Measurements from ENCODE around the gene PCYT1A. TPM values are rescaled to one million over a fixed set of nuclear protein-coding genes. Genes with fewer than 3 reads are reported as not detected.
"Not testable (repeated sequence)": the region's sequence is repeated elsewhere in the genome, so short reads cannot be mapped to it uniquely, and the experiment has no call there.

PCYT1A gene
- total RNA-seq, 4 donors from 2014 or later = 68.1 to 120 (median 90.9) TPM

DNA sequence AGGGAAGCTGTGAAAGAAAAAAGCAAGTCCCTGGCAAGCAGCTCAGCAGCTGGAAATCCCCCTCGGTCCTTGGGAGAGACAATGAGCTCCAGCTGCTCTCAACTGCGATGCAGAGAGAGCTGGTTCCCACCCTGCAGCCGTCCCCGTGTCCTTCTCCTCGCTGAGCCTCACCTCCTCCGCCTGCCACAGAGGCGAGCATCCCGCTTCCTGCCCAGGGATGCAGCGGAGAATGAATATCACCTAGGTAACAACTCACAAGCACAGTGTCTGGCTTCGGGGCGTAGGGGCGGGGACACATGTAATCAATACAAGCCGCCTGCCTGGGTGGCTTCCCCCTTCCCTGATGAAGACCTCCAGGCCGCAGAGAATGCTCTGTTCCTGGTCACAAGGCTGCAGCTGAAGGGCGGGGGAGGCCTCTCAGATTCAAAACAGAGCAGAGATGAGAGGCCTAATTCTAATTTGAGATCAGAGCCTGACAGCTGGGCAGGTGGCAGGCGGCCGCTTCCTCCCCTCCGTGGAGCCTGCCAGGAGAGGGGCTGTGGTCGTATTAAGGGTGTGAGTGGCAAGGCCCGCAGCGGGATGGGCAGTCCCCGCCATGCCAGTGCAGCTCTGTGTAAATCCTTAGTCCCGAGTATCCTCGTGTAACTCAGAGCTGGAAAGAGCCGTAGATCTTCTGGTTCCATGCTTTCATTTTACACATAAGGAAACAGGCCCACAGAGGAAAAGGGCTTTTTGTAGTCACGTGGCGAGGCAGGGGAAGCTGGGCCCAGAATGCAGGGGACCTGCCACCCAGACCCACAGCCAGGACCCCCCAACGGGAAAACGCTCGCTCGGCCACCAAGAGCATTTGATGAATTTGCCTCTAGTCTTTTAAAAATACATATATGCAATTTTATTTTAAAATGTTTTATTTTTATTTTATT is 100.6 kb downstream of the PCYT1A start:
- ATAC-seq (ENCODE audit: low FRiP score) (no peak), DNase-seq (ENCODE audit: low spot score) (no peak)
- TF ChIP-seq, protein P1, sequence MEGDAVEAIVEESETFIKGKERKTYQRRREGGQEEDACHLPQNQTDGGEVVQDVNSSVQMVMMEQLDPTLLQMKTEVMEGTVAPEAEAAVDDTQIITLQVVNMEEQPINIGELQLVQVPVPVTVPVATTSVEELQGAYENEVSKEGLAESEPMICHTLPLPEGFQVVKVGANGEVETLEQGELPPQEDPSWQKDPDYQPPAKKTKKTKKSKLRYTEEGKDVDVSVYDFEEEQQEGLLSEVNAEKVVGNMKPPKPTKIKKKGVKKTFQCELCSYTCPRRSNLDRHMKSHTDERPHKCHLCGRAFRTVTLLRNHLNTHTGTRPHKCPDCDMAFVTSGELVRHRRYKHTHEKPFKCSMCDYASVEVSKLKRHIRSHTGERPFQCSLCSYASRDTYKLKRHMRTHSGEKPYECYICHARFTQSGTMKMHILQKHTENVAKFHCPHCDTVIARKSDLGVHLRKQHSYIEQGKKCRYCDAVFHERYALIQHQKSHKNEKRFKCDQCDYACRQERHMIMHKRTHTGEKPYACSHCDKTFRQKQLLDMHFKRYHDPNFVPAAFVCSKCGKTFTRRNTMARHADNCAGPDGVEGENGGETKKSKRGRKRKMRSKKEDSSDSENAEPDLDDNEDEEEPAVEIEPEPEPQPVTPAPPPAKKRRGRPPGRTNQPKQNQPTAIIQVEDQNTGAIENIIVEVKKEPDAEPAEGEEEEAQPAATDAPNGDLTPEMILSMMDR (IDR thresholded peaks at IDR 0.05) = no peak

GRCh38 chr3:196184881-196185280 is 102.6 kb downstream of the PCYT1A start:
- no peak for DNase-seq (ENCODE audit: low spot score)
- no peak for ATAC-seq (ENCODE audit: low FRiP score)
- TF ChIP-seq, protein P1 (IDR thresholded peaks at IDR 0.05) = no peak

DNA sequence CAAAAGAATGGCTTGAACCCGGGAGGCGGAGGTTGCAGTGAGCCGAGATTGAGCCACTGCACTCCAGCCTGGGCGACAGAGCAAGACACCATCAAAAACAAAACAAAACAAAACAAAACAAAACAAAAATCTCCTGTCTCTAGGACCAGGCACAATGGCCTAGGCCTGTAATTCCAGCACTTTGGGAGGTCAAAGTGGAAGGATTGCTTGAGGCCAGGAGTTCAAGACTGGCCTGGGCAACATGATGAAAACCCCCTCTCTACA is 103.4 kb downstream of the PCYT1A start:
- DNase-seq (ENCODE audit: low spot score); ATAC-seq (ENCODE audit: low FRiP score): not testable (repeated sequence)

DNA sequence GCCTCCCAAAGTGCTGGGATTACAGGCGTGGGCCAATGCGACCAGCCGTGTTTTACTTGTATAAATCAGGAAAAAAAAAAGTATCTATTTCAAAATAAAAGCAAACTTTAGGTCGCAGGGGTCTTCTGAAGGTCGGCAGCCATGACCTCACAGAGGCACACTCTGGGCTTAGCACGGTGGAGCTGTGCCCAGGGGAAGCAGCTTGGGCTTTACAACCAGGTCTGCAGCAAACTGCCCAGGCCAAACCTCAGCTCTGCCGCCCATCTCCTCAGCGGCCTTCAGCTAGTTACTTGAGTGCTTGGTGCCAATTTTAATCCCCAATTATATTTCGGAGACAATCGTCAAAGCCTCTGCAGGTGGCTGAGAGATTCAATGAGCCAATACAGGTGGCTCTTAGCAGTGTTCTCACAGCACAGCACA is 106.4 kb downstream of the PCYT1A start:
- TF ChIP-seq, protein P1 (IDR thresholded peaks at IDR 0.05) = no peak
- DNase-seq (ENCODE audit: low spot score) (no peak), ATAC-seq (ENCODE audit: low FRiP score) (no peak)

DNA sequence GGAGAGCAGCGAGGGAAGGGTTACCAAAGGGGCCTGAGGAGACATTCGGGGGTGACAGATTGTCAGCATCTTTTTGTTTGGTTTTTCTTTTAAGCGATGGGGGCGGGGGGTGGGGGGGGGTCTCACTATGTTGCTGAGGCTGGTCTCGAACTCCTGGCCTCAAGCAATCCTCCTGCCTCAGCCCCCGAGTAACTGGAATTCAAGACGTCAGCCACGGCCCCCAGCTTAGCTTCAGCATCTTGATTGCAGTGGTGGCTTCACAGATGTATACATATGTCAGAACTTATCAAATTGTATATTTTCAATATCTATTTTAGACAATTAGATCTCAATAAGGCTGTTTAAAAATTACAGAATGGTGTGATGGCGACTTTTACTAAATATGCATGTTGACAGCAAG is 107.2 kb downstream of the PCYT1A start:
- ATAC-seq (ENCODE audit: low FRiP score) = no peak
- no peak for DNase-seq (ENCODE audit: low spot score)
- TF ChIP-seq, protein P1 (IDR thresholded peaks at IDR 0.05) = no peak

Small RNA genes within 50 kb of the gene (small RNA-seq; reads per million reads assigned to genes)
- gene AC069257.2 (not detected), gene RF00019 (not detected)

Other genes starting within 250 kb of the PCYT1A start
- gene TFRC, start 205.6 kb downstream of the PCYT1A start, total RNA-seq = 100 to 1,000 TPM; 144 to 333 (median 242) TPM
- gene ZDHHC19, start 76.3 kb downstream of the PCYT1A start, total RNA-seq = not detected
- gene SLC51A, start 71.2 kb downstream of the PCYT1A start, total RNA-seq = under 1 TPM in 1 of 4 donors, not detected in 3; 0.65 TPM
- gene DYNLT2B, start 30.5 kb upstream of the PCYT1A start, total RNA-seq = 1 to 10 TPM in 3 of 4 donors, not detected in 1; 3.8 to 6.6 (median 4.6) TPM
- gene TM4SF19, start 50.7 kb upstream of the PCYT1A start, total RNA-seq = 10 to 100 TPM in 1 of 4 donors, 1 to 10 TPM in 1, not detected in 2; 2.3 to 56.1 TPM
- 10 to 100 TPM; 11.2 to 22.7 (median 13.1) TPM for gene UBXN7, start 144.7 kb upstream of the PCYT1A start, total RNA-seq
- 10 to 100 TPM; 18.5 to 34.5 (median 20.2) TPM for gene RNF168, start 216.0 kb upstream of the PCYT1A start, total RNA-seq
- not detected for gene SMCO1, start 227.6 kb upstream of the PCYT1A start, total RNA-seq